Measurements from ENCODE around the gene HHLA2.

- TF ChIP-seq EZH2 (IDR thresholded peaks at IDR 0.05; ENCODE audit: low read length, unreplicated experiment) (no peak), EZH2phosphoT487 (IDR thresholded peaks at IDR 0.05; ENCODE audit: borderline replicate concordance, low read length) (no peak), CTCF (conservative IDR thresholded peaks at IDR 0.05; ENCODE audit: low read depth, low read length) (no peak)
Measured at GRCh38 chr3:108292450-108292849, 3.9 kb upstream of the HHLA2 start.

All from PC-3 (cell line).